SK-N-SH (cell line): Measurements from ENCODE around the gene CPEB4. TPM values are rescaled to one million over a fixed set of nuclear protein-coding genes. Genes with fewer than 3 reads are reported as not detected.

ENCODE experiments used
- CTCF ChIA-PET: fragments of 300-600, 350-600 bp; formaldehyde crosslinking; extraction: SDS; loops from one replicate; lab custom pipeline; 2021; lab: Yijun Ruan, JAX
- POLR2A ChIA-PET: fragments of 350-600 bp; sonication (Branson Sonifier 250); formaldehyde crosslinking; extraction: SDS; loops from one replicate; lab custom pipeline; 2020; ENCODE audit warnings: antibody characterized with exemption, inconsistent platforms; lab: Yijun Ruan, JAX
- DNase-seq: peaks from one replicate; pipeline ENCODE4 v3.0.0; 2012
- H2AFZ ChIP-seq: fragments of 200-600 bp; sonication (generic); 2 replicates; pipeline ENCODE4 v1.8.1; 2016; ENCODE audit warnings: antibody characterized with exemption, mild to moderate bottlenecking, low read depth
- H3F3A ChIP-seq: fragments of 200-600 bp; sonication (generic); replicated peaks from 2 replicates; pipeline ENCODE3; 2016; ENCODE audit warnings: antibody characterized with exemption, mild to moderate bottlenecking; ENCODE audit not compliant: insufficient read depth
- H3K27ac ChIP-seq, 2 experiments: fragments of 200-500 bp in 1 of 2; fragments of 200-600 bp in 1 of 2; sonication (Bioruptor generic) in 1 of 2; sonication (generic), shearing (Covaris generic) in 1 of 2; 2 replicates each; pipeline versions ENCODE4 v1.5.1 to v1.6.1; 2014 to 2016; ENCODE audit warnings: low read depth in 2 of 2, inconsistent platforms in 1 of 2, low read length in 1 of 2, mild to moderate bottlenecking in 1 of 2, mixed read lengths in 1 of 2
- H3K27me3 ChIP-seq: fragments of 200-600 bp; sonication (generic), shearing (Covaris generic); 2 replicates; pipeline ENCODE4 v1.6.1; 2016; ENCODE audit warnings: mixed run types; ENCODE audit not compliant: insufficient read depth
- H3K36me3 ChIP-seq, 2 experiments: fragments of 200-500 bp in 1 of 2; fragments of 200-600 bp in 1 of 2; sonication (Bioruptor generic) in 1 of 2; sonication (generic) in 1 of 2; replicated peaks in 1 of 2; 2 replicates each; pipeline versions ENCODE3 to v1.5.1; 2014 to 2016; ENCODE audit warnings: low read length in 1 of 2, mild to moderate bottlenecking in 1 of 2; ENCODE audit not compliant: insufficient read depth in 2 of 2, control insufficient read depth in 1 of 2
- H3K4me1 ChIP-seq, 2 experiments: fragments of 200-500 bp in 1 of 2; fragments of 200-600 bp in 1 of 2; sonication (Bioruptor generic) in 1 of 2; sonication (generic), shearing (Covaris generic) in 1 of 2; 2 replicates each; pipeline versions ENCODE4 v1.5.1 to v1.6.1; 2014 to 2016; ENCODE audit warnings: low read depth in 1 of 2, low read length in 1 of 2, mixed run types in 1 of 2; ENCODE audit not compliant: insufficient read depth in 2 of 2, control insufficient read depth in 1 of 2
- H3K4me2 ChIP-seq: fragments of 200-600 bp; sonication (generic), shearing (Covaris generic); 2 replicates; pipeline ENCODE4 v1.6.1; 2017; ENCODE audit warnings: mixed run types
- H3K4me3 ChIP-seq, 2 experiments: fragments of 200-500 bp in 1 of 2; fragments of 200-600 bp in 1 of 2; sonication (Bioruptor generic) in 1 of 2; sonication (generic), shearing (Covaris generic) in 1 of 2; 2 replicates each; pipeline versions ENCODE4 v1.5.1 to v1.8.1; 2014 to 2016; ENCODE audit warnings: low read depth in 2 of 2, inconsistent platforms in 1 of 2, low read length in 1 of 2, mild to moderate bottlenecking in 1 of 2, mixed read lengths in 1 of 2, moderate library complexity in 1 of 2
- H3K79me2 ChIP-seq: fragments of 200-600 bp; sonication (generic); 2 replicates; pipeline ENCODE4 v1.8.1; 2017; ENCODE audit warnings: mild to moderate bottlenecking; ENCODE audit not compliant: insufficient read depth
- H3K9ac ChIP-seq: fragments of 200-600 bp; sonication (generic); 2 replicates; pipeline ENCODE4 v1.6.1; 2017; ENCODE audit warnings: mixed run types
- H3K9me2 ChIP-seq: fragments of 200-600 bp; sonication (generic); 2 replicates; pipeline ENCODE4 v1.6.1; 2017; ENCODE audit warnings: mixed run types
- H3K9me3 ChIP-seq: fragments of 200-600 bp; sonication (generic); 2 replicates; pipeline ENCODE4 v1.6.1; 2017; ENCODE audit warnings: mixed run types, mild to moderate bottlenecking, moderate library complexity
- H4K20me1 ChIP-seq: fragments of 200-600 bp; sonication (generic); 2 replicates; pipeline ENCODE4 v1.6.1; 2017; ENCODE audit warnings: mild to moderate bottlenecking, mixed run types; ENCODE audit not compliant: insufficient read depth
- CHD2 ChIP-seq: fragments of 150-350 bp; IDR thresholded peaks from 2 replicates; pipeline ENCODE4 v1.6.1; 2018; ENCODE audit warnings: low read length; ENCODE audit not compliant: partially characterized antibody
- ELF1 ChIP-seq: IDR thresholded peaks from 2 replicates; pipeline ENCODE4 v1.4.0; 2012
- EZH2phosphoT487 ChIP-seq: fragments of 200-600 bp; sonication (generic); IDR thresholded peaks from 2 replicates; pipeline ENCODE4 v1.6.1; 2017; ENCODE audit warnings: low read depth, mixed run types, mild to moderate bottlenecking, antibody characterized with exemption, moderate library complexity, borderline replicate concordance
- FOSL2 ChIP-seq: IDR thresholded peaks from 2 replicates; pipeline ENCODE4 v1.4.0; 2012; ENCODE audit warnings: low read depth, mild to moderate bottlenecking, moderate library complexity, borderline replicate concordance
- FOXJ3 ChIP-seq: sonication (generic); formaldehyde crosslinking; IDR thresholded peaks from 2 replicates; pipeline ENCODE4 v1.5.1; 2020; ENCODE audit warnings: mild to moderate bottlenecking, missing genetic modification reagents
- GABPA ChIP-seq: IDR thresholded peaks from 2 replicates; pipeline ENCODE4 v1.4.0; 2012; ENCODE audit warnings: low read depth, mild to moderate bottlenecking
- GATA2 ChIP-seq: sonication (generic); formaldehyde crosslinking; IDR thresholded peaks from 2 replicates; pipeline ENCODE4 v1.5.0; 2020; ENCODE audit warnings: mild to moderate bottlenecking, missing genetic modification reagents
- MAX ChIP-seq: IDR thresholded peaks from 2 replicates; pipeline ENCODE4 v1.4.0; 2012; ENCODE audit warnings: low read depth
- MEF2A ChIP-seq: IDR thresholded peaks from 2 replicates; pipeline ENCODE4 v1.4.0; 2012; ENCODE audit warnings: low read depth, borderline replicate concordance
- NFIC ChIP-seq: IDR thresholded peaks from 2 replicates; pipeline ENCODE4 v1.4.0; 2012; ENCODE audit warnings: borderline replicate concordance
- RAD21 ChIP-seq: IDR thresholded peaks from 2 replicates; pipeline ENCODE4 v1.6.1; 2012; ENCODE audit warnings: mild to moderate bottlenecking, low read length
- RCOR1 ChIP-seq: fragments of 150-350 bp; IDR thresholded peaks from 2 replicates; pipeline ENCODE4 v1.6.1; 2017; ENCODE audit warnings: antibody characterized with exemption, low read length
- RFX5 ChIP-seq: IDR thresholded peaks from 2 replicates; pipeline ENCODE4 v1.6.1; 2012; ENCODE audit warnings: mild to moderate bottlenecking, improper control_type of control experiment, low read length
- RXRA ChIP-seq: IDR thresholded peaks from 2 replicates; pipeline ENCODE4 v1.4.0; 2012; ENCODE audit warnings: low read depth, mild to moderate bottlenecking, borderline replicate concordance
- SIN3A ChIP-seq: IDR thresholded peaks from 2 replicates; pipeline ENCODE4 v1.6.1; 2012; ENCODE audit warnings: low read depth, mild to moderate bottlenecking, low read length, moderate library complexity, borderline replicate concordance
- SMC3 ChIP-seq: IDR thresholded peaks from 2 replicates; pipeline ENCODE4 v1.6.1; 2012; ENCODE audit warnings: low read depth, low read length, improper control_type of control experiment
- TCF12 ChIP-seq: IDR thresholded peaks from 2 replicates; pipeline ENCODE4 v1.4.0; 2012
- TEAD4 ChIP-seq: IDR thresholded peaks from 2 replicates; pipeline ENCODE4 v1.4.0; 2012; ENCODE audit warnings: mild to moderate bottlenecking, borderline replicate concordance; ENCODE audit not compliant: insufficient read depth
- USF2 ChIP-seq: fragments of 150-350 bp; IDR thresholded peaks from 2 replicates; pipeline ENCODE4 v1.6.1; 2017; ENCODE audit warnings: antibody characterized with exemption, low read length, low read depth, borderline replicate concordance
- WGBS: methylation state at CpG from one replicate; pipeline ENCODE4 v1.1.6; 2017; ENCODE audit warnings: low lambda C conversion rate; 5-methylcytosine and 5-hydroxymethylcytosine counted together
- polyA plus RNA-seq, 3 experiments: library from polyadenylated mRNA; depleted of rRNA; stranded (reverse); fragments of >200 nt; gene quantifications; 2 replicates each; pipeline ENCODE4 v1.2.3, GENCODE V29; 2012
- TF ChIP-seq, protein P1 (sequence below): IDR thresholded peaks from 2 replicates; pipeline ENCODE4; 2012
- TF ChIP-seq, protein P2 (sequence below): fragments of 150-350 bp; IDR thresholded peaks from 2 replicates; pipeline ENCODE4 v1.6.1; 2016; ENCODE audit warnings: mild to moderate bottlenecking, low read depth, low read length
- TF ChIP-seq, protein P3 (sequence below): IDR thresholded peaks from 2 replicates; pipeline ENCODE4 v1.4.0; 2012; ENCODE audit warnings: low read depth, borderline replicate concordance

CPEB4 gene
- polyA plus RNA-seq, 1 of the 3 experiments (the other 2 are of a cell fraction): 6.8 TPM

DNA sequence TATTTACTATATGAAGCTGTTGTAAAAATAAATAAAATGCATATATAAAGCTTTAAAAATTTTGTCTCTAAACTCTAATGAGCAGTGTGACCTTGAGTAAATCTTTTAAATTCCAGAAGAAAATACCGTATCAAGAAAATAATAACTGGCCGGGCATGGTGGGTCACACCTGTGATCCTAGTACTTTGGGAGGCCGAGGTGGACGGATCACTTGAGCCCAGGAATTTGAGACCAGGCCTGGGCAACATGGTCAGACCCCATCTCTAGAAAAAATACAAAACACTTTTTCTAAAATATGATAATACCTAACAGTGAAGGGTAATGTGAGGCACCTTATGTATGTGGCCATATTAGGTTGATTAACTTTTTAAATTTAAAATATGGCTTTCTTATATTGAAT is 8.5 kb downstream of the CPEB4 start:
- Histone ChIP-seq H3K79me2 (peaks cover 96% of the 10 kb centered on the region), H2AFZ (no peak overlapping the region), H4K20me1 (peaks cover 14% of the 10 kb centered on the region; the same call in 1 of the 2 replicates), H3K4me1 (peaks cover 0 to 2% of the 10 kb centered on the region in 2 experiments; a peak in 2 of 4 replicates), H3F3A (no peaks in the 10 kb centered on the region), H3K4me2 (no peak overlapping the region), H3K27ac (no peak overlapping the region), H3K36me3 (peaks cover 0 to 15% of the 10 kb centered on the region in 2 experiments), H3K27me3 (no peaks in the 10 kb centered on the region), H3K9ac (no peak overlapping the region), H3K9me3 (no peaks in the 10 kb centered on the region), H3K9me2 (no peaks in the 10 kb centered on the region), H3K4me3 (no peak overlapping the region)
- DNase-seq: no peak
- POLR2A ChIA-PET: no interaction called here
- CTCF ChIA-PET: interaction anchor here (0.9 to 1.5 kb wide), 3 partner anchors 10 to 77 kb away, joined by 3 to 6 read pairs (median 4); no protein-coding TSS in a partner anchor
- TF ChIP-seq RCOR1 (no peak), NFIC (no peak), ELF1 (no peak), FOXJ3 (CRISPR knock-in tag) (no peak), RFX5 (no peak), SMC3 (no peak), MEF2A (no peak), SIN3A (no peak), MAX (no peak)
- 95% methylated on average over 4 of the region's 4 CpGs for WGBS

DNA sequence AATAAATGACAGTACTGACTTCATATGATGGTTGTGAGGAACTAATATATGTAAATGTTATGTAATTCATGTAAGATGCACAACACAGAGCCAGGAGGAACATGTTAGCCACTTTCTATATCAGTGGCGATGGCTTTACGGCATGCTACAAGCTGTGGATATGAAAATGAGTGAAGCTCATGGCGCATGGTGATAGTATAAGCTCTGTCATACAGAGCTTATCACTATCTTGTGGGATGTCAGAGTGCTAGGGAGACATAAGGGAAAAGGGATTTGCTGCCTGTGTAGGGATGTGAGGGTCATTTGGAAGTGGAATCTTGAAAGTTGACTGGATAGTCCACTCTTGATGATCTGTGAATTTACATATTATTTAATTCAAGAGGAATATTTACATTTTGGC is 13.6 kb downstream of the CPEB4 start:
- H3K79me2 ChIP-seq: peaks cover 91% of the 10 kb centered on the region
- POLR2A ChIA-PET: no interaction called here

More for the DNA sequence above, 13.6 kb downstream of the CPEB4 start:
- Histone ChIP-seq H3K9me2 (no peaks in the 10 kb centered on the region), H3K9ac (no peak overlapping the region), H2AFZ (no peak overlapping the region), H3K4me3 (no peak overlapping the region)
- CTCF ChIA-PET: interaction anchor here (0.9 to 1.5 kb wide), 2 partner anchors 71 to 410 kb away, joined by 3 to 4 read pairs; no protein-coding TSS in a partner anchor
- WGBS: 98% methylated on average over 3 of the region's 3 CpGs
- no peak for TF ChIP-seq RAD21
- TF ChIP-seq, protein P1, sequence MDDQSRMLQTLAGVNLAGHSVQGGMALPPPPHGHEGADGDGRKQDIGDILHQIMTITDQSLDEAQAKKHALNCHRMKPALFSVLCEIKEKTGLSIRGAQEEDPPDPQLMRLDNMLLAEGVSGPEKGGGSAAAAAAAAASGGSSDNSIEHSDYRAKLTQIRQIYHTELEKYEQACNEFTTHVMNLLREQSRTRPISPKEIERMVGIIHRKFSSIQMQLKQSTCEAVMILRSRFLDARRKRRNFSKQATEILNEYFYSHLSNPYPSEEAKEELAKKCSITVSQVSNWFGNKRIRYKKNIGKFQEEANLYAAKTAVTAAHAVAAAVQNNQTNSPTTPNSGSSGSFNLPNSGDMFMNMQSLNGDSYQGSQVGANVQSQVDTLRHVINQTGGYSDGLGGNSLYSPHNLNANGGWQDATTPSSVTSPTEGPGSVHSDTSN: no peak
- TF ChIP-seq, protein P2, sequence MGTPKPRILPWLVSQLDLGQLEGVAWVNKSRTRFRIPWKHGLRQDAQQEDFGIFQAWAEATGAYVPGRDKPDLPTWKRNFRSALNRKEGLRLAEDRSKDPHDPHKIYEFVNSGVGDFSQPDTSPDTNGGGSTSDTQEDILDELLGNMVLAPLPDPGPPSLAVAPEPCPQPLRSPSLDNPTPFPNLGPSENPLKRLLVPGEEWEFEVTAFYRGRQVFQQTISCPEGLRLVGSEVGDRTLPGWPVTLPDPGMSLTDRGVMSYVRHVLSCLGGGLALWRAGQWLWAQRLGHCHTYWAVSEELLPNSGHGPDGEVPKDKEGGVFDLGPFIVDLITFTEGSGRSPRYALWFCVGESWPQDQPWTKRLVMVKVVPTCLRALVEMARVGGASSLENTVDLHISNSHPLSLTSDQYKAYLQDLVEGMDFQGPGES: no peak
- TF ChIP-seq NFIC: no peak
- TF ChIP-seq EZH2phosphoT487: no peak
- no peak for TF ChIP-seq RXRA
- TF ChIP-seq, protein P3, sequence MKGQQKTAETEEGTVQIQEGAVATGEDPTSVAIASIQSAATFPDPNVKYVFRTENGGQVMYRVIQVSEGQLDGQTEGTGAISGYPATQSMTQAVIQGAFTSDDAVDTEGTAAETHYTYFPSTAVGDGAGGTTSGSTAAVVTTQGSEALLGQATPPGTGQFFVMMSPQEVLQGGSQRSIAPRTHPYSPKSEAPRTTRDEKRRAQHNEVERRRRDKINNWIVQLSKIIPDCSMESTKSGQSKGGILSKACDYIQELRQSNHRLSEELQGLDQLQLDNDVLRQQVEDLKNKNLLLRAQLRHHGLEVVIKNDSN: no peak
- TF ChIP-seq MAX: no peak
- no peak for TF ChIP-seq GATA2 (CRISPR knock-in tag)
- TF ChIP-seq SMC3: no peak
- no peak for TF ChIP-seq USF2
- TF ChIP-seq FOSL2: no peak
- TF ChIP-seq SIN3A: no peak
- TF ChIP-seq FOXJ3 (CRISPR knock-in tag): no peak
- no peak for TF ChIP-seq TCF12
- TF ChIP-seq TEAD4: no peak
- TF ChIP-seq GABPA: no peak
- no peak for TF ChIP-seq CHD2
- TF ChIP-seq, all 33 proteins: peak for 0
- H3K36me3 ChIP-seq: peaks cover 0 to 14% of the 10 kb centered on the region in 2 experiments
- no peaks in the 10 kb centered on the region for H3K9me3 ChIP-seq
- no peaks in the 10 kb centered on the region for H3K27me3 ChIP-seq
- H3K4me2 ChIP-seq: no peak overlapping the region
- no peak for DNase-seq
- H4K20me1 ChIP-seq: no peaks in the 10 kb centered on the region
- H3K27ac ChIP-seq: no peak overlapping the region
- H3F3A ChIP-seq: no peaks in the 10 kb centered on the region
- no peaks in the 10 kb centered on the region; a peak in 2 of 4 replicates for H3K4me1 ChIP-seq
